Neural progenitor cell (in vitro differentiated cells): ENCODE measurements around the gene TTC1.

Experiments used
- CTCF ChIP-seq: fragments of 200-600 bp; sonication (generic); IDR thresholded peaks from 2 replicates; pipeline ENCODE4 v1.5.1; 2017; ENCODE audit warnings: antibody characterized with exemption, mild to moderate bottlenecking
- EZH2 ChIP-seq: fragments of 200-600 bp; sonication (generic); IDR thresholded peaks from 2 replicates; pipeline ENCODE4 v1.6.1; 2017; ENCODE audit warnings: antibody characterized with exemption, mild to moderate bottlenecking, moderate library complexity
- EZH2phosphoT487 ChIP-seq: fragments of 200-600 bp; sonication (generic); IDR thresholded peaks from 2 replicates; pipeline ENCODE4 v1.6.1; 2017; ENCODE audit warnings: antibody characterized with exemption

- TF ChIP-seq CTCF (no peak), EZH2 (no peak), EZH2phosphoT487 (no peak)
These were observed 96.9 kb downstream of the TTC1 start for GRCh38 chr5:160105686-160106360.
